HG02610 (cell line): ENCODE results near the gene CADM1.

Experiments used
- ATAC-seq: cut with Tn5 transposase; IDR thresholded peaks from one replicate; pipeline ENCODE4 v1.9.1; 2021; ENCODE audit warnings: mild to moderate bottlenecking, moderate library complexity; ENCODE audit not compliant: unreplicated experiment

CADM1 gene

DNA sequence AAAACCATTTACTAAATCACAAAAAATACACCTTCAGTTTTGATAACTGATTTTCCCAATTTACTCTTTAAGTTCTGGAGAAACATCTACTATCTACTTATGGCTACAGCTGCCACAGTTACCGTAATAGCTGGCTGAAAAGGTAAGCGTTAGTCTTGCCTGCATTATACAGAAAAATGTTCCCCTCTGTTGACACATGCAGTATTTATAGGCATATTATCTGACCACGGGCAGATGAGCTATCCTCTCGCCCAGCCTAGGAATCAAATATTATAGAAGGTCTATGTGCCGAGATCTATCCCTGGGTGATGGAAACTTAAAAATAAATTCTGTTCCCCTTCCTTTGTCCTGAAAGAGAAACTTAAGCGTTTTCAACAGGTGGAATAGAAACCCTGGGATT is 283.8 kb downstream of the CADM1 start:
- ATAC-seq: no peak

DNA sequence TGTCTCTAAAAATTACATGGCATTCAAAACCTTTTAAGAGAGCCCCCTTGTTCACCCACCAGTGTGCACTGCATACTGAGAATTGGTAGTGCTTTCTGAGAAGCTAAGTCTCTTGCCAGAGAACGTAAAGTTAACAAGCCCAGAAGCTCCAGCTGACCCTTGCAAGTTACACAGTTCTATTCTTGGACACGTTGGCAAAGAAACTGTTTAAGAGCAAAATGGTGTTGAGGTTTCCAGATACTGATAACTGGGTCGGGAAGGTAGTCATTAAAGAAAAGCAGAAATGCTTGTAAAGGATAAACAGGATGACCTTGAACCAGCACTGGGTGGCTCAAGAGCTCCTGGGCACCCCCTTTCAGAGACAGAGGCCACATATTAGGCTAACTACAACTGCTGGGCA is 284.8 kb downstream of the CADM1 start:
- no peak for ATAC-seq

DNA sequence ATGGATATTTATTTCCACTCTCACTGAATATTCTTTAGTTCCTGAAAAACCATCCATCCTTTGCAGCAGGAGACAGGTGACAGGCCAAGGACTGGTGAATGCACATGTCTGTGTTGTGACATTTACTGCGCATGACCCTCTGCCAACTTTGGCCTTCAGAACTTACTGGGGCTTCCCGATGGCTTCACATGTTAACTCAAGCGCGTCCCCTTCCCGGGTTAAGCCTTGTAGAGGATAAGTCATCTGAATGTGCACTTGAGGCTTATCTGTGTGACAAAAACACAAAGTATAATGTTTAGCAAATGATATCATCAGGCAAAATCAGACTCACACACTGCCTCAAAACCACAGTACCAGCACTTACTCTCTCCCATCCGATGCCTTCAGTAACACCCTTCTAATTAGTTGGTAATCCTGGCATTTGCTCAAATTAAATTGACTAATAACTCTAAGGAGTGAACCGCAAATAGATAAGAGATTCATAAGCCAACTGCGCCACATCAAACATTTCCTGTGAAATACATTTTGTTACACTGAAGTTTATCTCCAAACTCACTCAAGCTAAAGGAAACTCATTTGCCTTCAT is 286.4 kb downstream of the CADM1 start:
- ATAC-seq: no peak

DNA sequence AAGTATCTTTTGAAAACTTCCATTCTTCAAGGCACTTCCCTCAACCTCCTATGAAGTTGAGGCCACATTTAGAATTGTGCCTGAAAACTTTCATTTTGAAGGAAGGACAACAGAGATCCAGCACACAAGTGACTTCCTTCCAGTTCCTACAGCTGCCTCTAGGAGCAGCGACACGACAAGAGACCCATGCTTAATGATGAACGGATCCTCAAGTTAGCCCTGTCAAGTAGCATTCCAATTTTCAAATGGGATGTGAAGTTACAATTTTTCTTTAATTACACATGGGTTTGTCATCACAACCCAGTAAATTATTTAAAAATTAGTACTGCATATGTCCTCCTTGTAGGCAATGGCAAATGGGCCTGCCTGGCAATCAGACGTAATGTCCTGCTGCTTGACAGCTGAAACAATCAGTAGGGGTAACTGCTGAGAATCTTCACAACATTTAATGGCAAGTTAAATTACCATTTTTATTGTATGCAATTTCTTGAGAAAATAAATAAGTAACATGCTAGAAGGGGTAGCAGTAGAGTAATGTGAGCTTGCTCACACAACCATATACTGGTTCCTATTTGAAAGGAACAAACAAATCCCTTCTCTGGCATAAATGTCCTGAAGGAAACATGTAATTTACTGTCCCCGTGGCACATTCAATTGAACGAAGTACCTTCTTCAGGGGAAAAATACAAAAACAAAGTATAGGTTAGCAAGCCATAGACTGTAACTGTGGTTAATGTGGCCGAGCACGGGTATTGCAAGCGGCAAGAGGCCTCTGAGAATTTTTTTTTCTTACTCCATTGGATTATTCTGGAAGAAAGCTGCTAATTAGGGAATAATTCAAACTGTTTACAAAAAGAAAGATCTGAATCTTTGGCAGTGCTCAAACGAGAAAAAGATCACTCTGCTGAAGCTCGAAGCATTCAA is 288.3 kb downstream of the CADM1 start:
- no peak for ATAC-seq

DNA sequence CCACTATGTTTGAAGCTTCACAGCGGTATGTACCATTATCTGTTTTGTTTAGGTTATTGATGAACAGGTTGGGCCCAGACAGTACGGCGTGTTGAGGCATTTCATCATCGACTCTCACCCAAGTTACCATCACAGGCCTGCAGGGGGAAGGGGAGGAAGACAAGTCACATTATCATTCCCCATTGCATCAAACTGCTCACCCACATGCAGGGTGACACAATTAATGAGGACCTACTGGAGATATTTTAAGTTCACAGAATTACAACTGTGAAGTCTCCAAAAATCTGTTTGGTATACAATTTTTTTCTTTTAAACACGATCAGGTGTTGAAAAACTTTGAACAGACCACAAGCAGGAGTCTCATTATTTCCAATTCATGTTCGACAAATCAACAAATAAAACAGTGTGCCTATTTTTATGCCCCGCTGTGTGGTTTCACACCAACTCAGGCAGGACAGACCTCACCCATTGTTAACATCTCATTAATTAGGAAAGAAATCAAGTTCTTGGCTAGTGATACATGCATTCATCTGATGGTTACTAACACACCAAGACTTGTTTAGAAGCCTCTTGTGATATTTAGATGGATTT is 289.5 kb downstream of the CADM1 start:
- no peak for ATAC-seq

DNA sequence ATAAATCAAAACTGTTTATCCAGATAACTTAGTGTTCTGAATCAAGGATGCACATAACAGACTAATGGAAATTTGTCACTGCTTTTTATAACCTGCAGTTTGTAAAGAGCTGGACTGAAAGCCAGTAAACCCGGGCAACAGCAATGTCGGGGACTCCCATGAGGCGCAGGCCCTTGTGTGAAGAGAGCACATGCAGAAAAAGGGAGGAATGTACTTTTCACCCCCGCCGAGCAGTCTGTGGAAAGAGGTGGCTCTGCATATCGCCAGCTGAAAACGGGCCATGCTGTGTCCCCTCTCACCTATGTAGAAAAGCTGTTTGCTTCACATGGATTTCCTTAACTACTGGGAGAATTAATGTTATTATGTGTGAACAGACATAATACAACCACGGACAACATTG is 291.2 kb downstream of the CADM1 start:
- no peak for ATAC-seq

DNA sequence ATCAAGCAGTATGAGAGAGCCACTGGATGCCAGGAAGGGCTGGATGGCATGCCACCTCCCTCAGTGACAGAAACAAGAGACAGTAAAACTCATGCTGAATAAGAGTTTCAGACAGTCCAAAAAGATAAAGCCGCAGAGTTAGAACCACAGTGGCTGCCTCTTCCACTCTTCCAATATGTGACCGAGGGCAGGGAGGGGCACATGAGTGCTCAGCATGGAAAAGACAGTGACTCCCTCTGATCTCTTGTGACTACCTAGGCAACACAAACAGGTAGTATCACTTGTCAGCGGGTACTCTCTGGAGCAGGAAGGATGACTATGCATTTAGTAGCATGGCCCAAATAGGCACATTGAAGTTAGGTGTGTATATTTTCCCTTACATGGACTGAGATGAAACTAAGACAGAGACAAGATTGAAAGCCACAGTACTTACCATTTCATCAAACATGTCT is 295.4 kb downstream of the CADM1 start:
- ATAC-seq: no peak

DNA sequence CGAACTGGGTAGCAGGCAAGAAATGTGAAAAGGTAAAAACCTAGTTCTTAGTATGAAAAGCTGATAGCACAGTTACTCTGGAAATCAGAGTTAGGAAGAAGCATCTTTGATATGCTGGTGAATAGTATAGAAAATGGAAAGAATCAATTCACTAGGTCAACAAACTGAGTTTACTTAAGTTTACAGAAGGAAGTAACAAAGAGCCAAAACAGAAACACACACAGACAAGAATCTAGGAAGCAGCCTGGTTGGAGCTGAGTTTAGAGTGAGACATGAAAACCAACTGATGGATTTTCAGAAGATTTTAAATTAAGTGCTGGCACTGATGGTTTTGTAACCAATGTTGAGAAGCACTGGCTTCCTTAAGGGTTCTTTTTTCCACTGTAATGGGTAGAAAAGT is 296.3 kb downstream of the CADM1 start:
- no peak for ATAC-seq

DNA sequence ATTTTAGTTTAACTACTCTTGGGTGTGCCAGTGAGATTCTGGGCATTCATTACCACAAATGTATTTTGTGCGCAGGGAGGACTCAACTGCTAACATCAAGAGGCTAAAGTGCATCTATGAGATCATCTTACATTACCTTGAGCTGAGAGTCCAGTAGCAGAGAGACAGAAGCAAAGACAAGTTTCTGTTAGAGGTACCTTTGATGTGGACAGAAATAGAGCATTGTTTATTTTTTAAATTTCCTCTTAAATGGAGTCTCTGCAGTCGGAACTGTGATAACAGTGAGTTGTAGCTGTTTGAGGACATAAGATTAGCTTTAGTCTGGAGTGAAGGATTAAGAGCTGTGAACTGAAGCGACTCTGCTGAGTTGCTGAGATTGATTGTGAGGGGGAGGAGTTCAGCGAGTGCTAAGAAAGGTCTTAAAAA is 297.0 kb downstream of the CADM1 start:
- no peak for ATAC-seq

DNA sequence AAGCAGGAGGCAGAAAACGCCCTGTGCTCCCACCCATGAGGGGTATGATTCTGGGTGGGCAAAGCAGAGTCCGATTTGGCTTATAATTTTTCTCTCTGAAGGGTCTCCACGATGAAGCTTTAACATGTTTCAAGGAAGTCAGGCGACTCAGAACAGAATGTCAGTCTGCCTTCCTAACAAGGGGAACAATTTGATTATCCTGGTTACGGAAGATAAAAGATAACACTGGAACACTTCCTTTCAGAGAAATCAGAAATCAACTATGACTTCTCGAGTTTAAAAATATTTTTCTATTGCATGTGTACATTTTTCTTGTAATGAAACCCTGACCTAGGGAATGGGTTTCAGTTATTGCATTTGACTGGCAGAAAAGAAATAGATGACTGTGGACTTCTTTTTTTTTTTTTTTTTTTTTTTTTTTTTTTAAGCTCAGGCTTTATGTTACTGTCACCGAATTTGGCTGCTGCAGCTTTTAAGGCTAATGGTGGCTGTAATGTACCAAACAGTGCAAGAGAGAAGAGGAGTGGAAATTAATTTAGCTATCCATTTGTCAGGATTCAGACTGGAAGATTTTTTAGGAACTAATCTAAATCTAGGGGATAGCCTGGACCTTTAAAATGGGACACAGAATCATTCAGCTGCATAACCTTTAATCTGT is 297.7 kb downstream of the CADM1 start:
- ATAC-seq: no peak

DNA sequence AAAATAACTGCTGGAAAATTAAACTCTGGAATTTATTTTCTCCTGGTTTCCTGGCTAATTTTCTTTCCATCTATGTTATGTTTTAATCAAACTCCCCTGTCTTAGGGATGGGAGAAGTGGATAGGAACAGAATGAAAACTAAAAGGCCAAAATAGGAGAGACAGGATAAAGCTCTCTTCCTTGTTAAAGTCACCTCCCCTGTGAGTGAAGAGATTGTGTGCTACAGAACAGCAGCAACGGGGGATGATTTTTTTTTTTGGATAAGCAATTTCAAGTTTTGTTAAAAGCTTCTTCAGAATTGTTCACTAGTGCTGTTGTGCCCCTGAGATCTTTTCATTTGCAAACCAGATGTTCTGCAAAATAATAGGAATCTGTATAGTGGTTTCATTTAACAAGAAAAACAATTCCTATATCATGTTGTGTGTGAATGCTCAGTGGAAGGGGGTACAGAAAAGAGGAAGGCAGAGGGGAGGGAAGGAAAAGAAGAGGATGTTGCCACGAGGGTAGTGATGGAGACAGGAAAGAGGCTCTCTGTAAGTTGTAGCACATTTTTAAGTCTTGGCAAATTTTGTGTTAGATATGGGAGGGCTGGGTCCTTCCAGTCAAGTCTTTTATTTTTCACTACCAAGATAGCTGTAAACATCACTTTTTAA is 301.2 kb downstream of the CADM1 start:
- no peak for ATAC-seq

DNA sequence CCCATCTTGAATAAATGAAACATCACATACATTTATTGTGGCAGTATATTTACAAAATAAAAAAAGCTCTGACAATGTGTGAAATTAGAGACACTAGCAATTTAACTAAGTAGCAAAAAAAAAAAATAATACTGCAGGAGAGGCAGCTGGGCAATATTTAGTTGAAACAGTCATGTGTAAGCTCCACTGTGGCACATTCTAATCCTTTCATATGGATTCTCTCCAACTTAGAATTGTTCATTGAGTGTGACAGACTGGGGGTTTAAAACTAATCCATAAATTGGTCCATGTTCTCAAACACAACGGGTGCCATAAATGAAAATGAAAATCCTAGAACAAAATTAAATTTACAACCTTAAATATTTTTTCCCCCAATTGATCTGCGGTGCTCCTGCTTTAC is 302.1 kb downstream of the CADM1 start:
- ATAC-seq: no peak

DNA sequence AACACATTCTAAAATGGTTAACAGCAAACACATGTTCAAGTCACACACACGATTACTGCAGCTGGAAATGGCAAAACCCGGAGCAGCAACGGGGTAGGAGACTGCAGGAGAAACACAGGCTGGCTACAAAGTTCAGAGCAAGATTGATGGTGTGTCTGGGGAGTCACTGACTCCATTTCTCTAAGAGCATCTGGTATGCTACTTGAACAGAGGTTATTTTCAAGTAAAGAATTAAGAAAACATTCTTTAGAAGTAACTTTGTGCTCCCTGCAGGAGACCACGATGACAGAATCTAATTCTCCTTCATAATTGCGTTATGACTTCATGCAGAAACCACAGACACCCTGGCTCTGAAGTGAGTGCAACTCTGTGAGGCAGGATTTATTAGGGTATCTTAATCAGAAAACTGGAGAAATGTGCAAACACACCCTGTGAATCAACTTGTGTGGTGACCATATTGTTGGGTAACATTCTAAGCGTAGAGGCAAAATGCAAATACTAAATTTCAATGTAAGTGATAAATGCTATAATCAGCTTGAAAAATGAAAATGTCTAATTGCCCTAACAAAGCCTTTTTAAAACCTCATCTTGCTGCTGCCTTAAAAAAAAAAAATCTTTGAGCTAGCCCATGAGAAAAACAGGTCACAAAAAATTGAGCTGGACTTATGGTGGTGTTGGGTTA is 303.0 kb downstream of the CADM1 start:
- ATAC-seq: no peak

DNA sequence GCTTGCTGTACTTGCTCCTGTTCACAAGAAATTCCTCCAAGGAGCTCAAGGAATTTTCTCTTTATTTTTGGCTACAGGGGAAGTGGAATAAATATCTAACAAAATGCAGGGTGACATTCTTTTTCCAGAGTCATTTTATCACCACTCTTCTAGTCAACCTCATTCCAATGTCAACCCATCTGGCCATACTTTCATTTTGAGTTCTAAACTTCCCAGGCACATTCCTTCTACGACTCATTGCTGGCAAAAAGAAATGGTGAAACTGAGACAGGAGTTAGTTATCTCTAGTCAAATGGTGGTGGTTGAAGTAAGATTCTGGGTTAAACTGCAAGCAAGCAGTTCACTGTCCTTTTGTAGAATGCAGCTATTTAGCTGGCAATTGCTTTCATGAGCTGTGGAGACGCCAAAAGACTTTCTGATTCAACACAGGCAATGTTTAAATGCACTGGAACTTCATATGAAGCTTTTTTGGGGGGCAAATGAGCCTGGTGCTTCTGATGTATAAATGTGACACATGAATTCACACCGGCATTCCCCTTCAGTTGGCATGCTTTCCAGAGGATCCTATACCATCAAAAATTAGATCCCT is 304.6 kb downstream of the CADM1 start:
- no peak for ATAC-seq

DNA sequence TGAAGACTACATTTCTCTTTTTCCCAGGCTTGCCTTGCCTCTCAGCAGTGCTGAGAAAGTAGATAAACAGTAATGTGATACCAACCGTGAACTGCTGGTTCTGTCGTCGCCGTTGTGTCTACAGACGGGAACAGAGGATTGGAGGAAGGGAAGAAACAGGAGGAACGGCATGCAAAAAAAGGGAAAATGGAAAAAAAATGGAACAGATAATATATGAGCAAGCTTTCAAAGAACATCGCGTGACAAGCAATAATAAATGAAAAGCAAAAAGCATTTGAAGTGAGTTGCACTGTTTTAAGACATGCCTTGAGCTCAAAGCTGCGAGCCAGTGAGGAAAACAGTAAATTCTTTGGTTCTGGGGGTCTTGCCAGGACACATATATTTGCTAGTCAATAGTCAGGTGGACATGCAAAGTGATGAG is 305.9 kb downstream of the CADM1 start:
- ATAC-seq: no peak

DNA sequence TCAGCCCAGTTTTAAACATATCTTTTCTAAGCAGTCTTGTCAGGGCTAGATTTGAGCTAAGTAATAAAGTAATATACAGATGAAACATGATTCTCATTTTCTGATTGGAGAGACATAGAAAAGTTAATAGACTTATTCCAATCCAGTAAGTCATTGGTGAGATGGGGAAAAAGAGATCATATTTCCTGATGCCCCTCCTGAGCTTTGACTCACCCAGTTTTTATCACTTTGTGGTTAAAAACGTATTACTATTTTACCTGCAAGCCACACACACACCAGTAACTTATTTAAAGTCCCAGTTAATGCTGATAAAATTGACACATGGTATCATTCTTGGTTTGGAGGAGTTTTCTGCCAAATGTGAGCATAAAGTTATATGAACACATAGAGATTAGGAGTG is 306.8 kb downstream of the CADM1 start:
- ATAC-seq: no peak

DNA sequence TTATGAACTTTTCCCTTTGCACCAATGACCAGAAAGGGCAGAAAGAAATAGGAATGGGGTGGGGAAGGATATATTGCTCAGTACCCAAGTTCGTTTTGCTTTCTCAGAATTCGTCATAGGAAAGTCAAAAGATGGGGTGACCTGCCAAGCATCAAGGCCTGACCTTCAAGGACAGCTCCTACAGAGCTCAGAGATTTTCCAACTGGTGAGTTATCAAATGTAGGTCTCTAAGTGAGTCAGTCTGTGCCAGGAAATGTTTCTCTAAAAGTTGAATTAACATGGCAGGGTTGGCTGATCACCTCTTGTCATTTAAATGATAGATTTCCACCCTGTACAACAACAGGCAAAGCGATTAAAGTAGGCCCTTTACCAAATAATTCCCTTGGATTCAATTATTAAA is 307.2 kb downstream of the CADM1 start:
- no peak for ATAC-seq

DNA sequence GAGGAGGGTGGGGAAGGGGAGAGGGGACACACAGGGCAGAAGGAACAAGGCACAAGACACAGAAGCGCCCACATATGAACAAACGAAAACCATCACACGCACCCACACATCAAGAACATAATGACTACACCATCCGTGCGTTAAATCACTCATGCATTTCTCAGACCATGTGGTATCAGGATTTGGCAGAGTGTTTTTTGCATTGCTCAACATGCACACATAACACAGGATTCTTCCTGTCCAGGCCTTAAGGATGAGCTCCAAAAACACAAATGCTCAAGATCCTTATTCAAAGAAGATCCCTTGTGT is 309.5 kb downstream of the CADM1 start:
- ATAC-seq: no peak

DNA sequence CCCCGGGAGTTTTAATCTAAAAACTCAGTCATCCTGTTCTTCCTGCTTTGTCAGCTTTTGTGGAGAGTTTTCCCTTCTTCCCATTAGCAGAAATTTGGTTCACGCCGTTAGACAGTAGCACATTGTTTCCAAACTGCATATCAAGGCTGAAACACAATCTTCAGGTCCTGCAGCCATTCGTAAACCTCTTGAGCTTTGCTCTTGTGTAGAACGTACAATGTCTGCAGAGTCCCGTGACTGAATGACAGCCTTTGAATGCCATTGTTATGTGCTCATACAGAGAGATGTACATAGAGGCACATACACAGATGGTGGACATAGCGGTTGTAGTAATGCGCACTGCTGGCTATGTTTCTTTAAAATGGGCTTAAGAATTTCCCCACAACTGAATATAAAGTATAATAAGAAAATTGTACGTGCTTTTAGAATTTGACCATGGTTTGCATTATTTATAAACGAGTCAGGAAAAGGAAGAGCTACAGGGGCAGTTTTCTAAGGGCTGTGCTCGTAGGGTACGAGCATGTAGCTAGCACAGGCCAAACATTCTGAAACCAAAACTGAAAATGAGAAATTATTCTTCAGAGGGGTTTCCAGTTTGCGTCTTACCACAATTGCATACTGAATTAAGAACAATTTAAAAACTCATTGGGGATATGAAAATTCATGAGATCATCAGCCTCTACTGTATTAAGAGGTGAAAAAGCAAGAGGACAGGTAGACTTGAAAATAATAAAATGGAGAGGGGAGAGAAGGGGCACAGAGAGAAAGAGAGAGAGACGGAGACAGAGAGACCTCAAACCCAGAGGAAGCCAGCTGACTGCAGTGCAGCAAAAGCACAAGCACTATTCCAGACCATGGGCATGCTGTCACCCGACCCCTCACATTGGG is 310.1 kb downstream of the CADM1 start:
- ATAC-seq: no peak
